ENCODE results near the gene INHBC. TPM values are rescaled to one million over a fixed set of nuclear protein-coding genes. Genes with fewer than 3 reads are reported as not detected.
"Not testable (repeated sequence)": the region's sequence is repeated elsewhere in the genome, so short reads cannot be mapped to it uniquely, and the experiment has no call there.

Gene INHBC
- total RNA-seq, 2 donors from 2014 or later = not detected

GRCh38 chr12:57439762-57440266 is 5.2 kb downstream of the INHBC start:
- Histone ChIP-seq H3K4me1 (no peaks in the 10 kb centered on the region), H3K27me3 (no peaks in the 10 kb centered on the region), H3K9me3 (no peaks in the 10 kb centered on the region), H3K27ac (no peak overlapping the region), H3K4me3 (no peak overlapping the region), H3K36me3 (no peaks in the 10 kb centered on the region)
- TF ChIP-seq CTCF (IDR thresholded peaks at IDR 0.05) = no peak
- DNase-seq (ENCODE audit: low spot score) = no peak

- DNase-seq (ENCODE audit: low spot score); H3K27ac ChIP-seq; H3K36me3 ChIP-seq; H3K27me3 ChIP-seq; H3K9me3 ChIP-seq; H3K4me3 ChIP-seq; H3K4me1 ChIP-seq: not testable (repeated sequence)
Observed at GRCh38 chr12:57441393-57441792, 6.8 kb downstream of the INHBC start.

GRCh38 chr12:57441846-57442427 is 7.4 kb downstream of the INHBC start:
- DNase-seq (ENCODE audit: low spot score) = no peak
- no peaks in the 10 kb centered on the region for H3K27me3 ChIP-seq
- H3K36me3 ChIP-seq = no peaks in the 10 kb centered on the region
- no peak overlapping the region for H3K4me3 ChIP-seq
- no peak for TF ChIP-seq CTCF (IDR thresholded peaks at IDR 0.05)
- no peaks in the 10 kb centered on the region for H3K4me1 ChIP-seq
- no peak overlapping the region for H3K27ac ChIP-seq
- no peaks in the 10 kb centered on the region for H3K9me3 ChIP-seq

- not testable (repeated sequence) for H3K27me3 ChIP-seq; H3K27ac ChIP-seq; H3K4me3 ChIP-seq; H3K36me3 ChIP-seq; DNase-seq (ENCODE audit: low spot score); H3K4me1 ChIP-seq; H3K9me3 ChIP-seq
Observed at GRCh38 chr12:57444337-57444736, 9.8 kb downstream of the INHBC start.

GRCh38 chr12:57444744-57445143 is 10.2 kb downstream of the INHBC start:
- H3K4me1 ChIP-seq = no peaks in the 10 kb centered on the region
- no peak for DNase-seq (ENCODE audit: low spot score)
- no peaks in the 10 kb centered on the region for H3K27me3 ChIP-seq
- H3K9me3 ChIP-seq = no peaks in the 10 kb centered on the region
- H3K27ac ChIP-seq = no peak overlapping the region
- TF ChIP-seq CTCF (IDR thresholded peaks at IDR 0.05) = no peak
- no peaks in the 10 kb centered on the region for H3K36me3 ChIP-seq
- H3K4me3 ChIP-seq = no peak overlapping the region

- H3K27ac ChIP-seq = no peak overlapping the region
- TF ChIP-seq CTCF (IDR thresholded peaks at IDR 0.05) = no peak
- no peaks in the 10 kb centered on the region for H3K36me3 ChIP-seq
- no peaks in the 10 kb centered on the region for H3K4me1 ChIP-seq
- H3K9me3 ChIP-seq = no peaks in the 10 kb centered on the region
- no peak for DNase-seq (ENCODE audit: low spot score)
- no peak overlapping the region for H3K4me3 ChIP-seq
- no peaks in the 10 kb centered on the region for H3K27me3 ChIP-seq
Observed at GRCh38 chr12:57446292-57446960, 11.8 kb downstream of the INHBC start.

GRCh38 chr12:57448669-57449068 is 14.1 kb downstream of the INHBC start:
- no peak for DNase-seq (ENCODE audit: low spot score)
- no peak for TF ChIP-seq CTCF (IDR thresholded peaks at IDR 0.05)
- H3K9me3 ChIP-seq = no peaks in the 10 kb centered on the region
- H3K4me3 ChIP-seq = no peak overlapping the region
- peaks cover 0 to 6% of the 10 kb centered on the region in 2 donors for H3K4me1 ChIP-seq
- no peak overlapping the region for H3K27ac ChIP-seq
- no peaks in the 10 kb centered on the region for H3K36me3 ChIP-seq
- H3K27me3 ChIP-seq = no peaks in the 10 kb centered on the region

All from right atrium auricular region (tissue), 2 donors.